Gastroesophageal sphincter (tissue), 4 donors: ENCODE results near the gene ACSS3. TPM values are rescaled to one million over a fixed set of nuclear protein-coding genes. Genes with fewer than 3 reads are reported as not detected.

Source experiments
- ATAC-seq: fragments of 150-250 bp; one replicate; pipeline ENCODE4 v1.9.1; 2016; ENCODE audit warnings: mild to moderate bottlenecking, moderate library complexity
- H3K27ac ChIP-seq, 4 donors: fragments of 200-600 bp; sonication (generic) in 3 of 4; 1 replicate in 3 of 4; 2 replicates in 1 of 4; pipeline ENCODE4 v1.5.1; 2016 to 2019
- H3K27me3 ChIP-seq: fragments of 200-600 bp; sonication (generic); one replicate; pipeline ENCODE4 v1.5.1; 2019
- H3K36me3 ChIP-seq, 2 donors: fragments of 200-600 bp; sonication (generic); one replicate each; pipeline ENCODE4 v1.5.1; 2019; ENCODE audit warnings: control low read depth in 1 of 2
- H3K4me1 ChIP-seq, 3 donors: fragments of 200-600 bp; sonication (generic); 1 replicate in 2 of 3; 2 replicates in 1 of 3; pipeline ENCODE4 v1.5.1; 2016 to 2019; ENCODE audit warnings: control low read depth in 2 of 3
- H3K4me3 ChIP-seq, 2 donors: fragments of 200-600 bp; sonication (generic); one replicate each; pipeline ENCODE4 v1.5.1; 2019; ENCODE audit warnings: mild to moderate bottlenecking in 1 of 2, moderate library complexity in 1 of 2
- H3K9me3 ChIP-seq, 3 donors: fragments of 200-600 bp; sonication (generic); one replicate each; pipeline ENCODE4 v1.5.1; 2017 to 2019; ENCODE audit warnings: control low read depth in 2 of 3
- EP300 ChIP-seq: sonication (generic); formaldehyde crosslinking; IDR thresholded peaks from one replicate; pipeline ENCODE4 v1.6.1; 2017; ENCODE audit warnings: antibody characterized with exemption, mild to moderate bottlenecking
- POLR2A ChIP-seq, 2 donors: fragments of 450-650 bp; IDR thresholded peaks; one replicate each; pipeline ENCODE4 v1.6.1; 2017; ENCODE audit warnings: antibody characterized with exemption in 2 of 2, mild to moderate bottlenecking in 2 of 2, moderate library complexity in 1 of 2
- POLR2AphosphoS5 ChIP-seq: sonication (generic); formaldehyde crosslinking; IDR thresholded peaks from one replicate; pipeline ENCODE4 v1.6.1; 2017; ENCODE audit warnings: antibody characterized with exemption
- WGBS, 2 donors: methylation state at CpG; one replicate each; pipeline ENCODE4 v1.1.5; 2018; ENCODE audit warnings: low coverage in 1 of 2; 5-methylcytosine and 5-hydroxymethylcytosine counted together
- small RNA-seq, 4 donors: library from RNA; depleted of rRNA; stranded (forward); fragments of <200 nt; gene quantifications; one replicate each; pipeline ENCODE3, GENCODE V24; 2016
- total RNA-seq, 4 donors: library from RNA; depleted of rRNA; stranded (reverse); fragments of >200 nt; gene quantifications; one replicate each; pipeline ENCODE4 v1.1.0, GENCODE V29; 2016
- TF ChIP-seq, protein P1 (sequence below), 4 experiments: fragments of 200-600 bp in 2 of 4; fragments of 450-650 bp in 2 of 4; sonication (generic) in 1 of 4; IDR thresholded peaks; one replicate each; pipeline ENCODE4 v1.5.1; 2017 to 2019; ENCODE audit warnings: antibody characterized with exemption in 4 of 4, mild to moderate bottlenecking in 2 of 4, moderate library complexity in 2 of 4

Gene ACSS3
- total RNA-seq, 4 donors from 2014 or later, result 6.8 to 19.0 (median 13.5) TPM

DNA sequence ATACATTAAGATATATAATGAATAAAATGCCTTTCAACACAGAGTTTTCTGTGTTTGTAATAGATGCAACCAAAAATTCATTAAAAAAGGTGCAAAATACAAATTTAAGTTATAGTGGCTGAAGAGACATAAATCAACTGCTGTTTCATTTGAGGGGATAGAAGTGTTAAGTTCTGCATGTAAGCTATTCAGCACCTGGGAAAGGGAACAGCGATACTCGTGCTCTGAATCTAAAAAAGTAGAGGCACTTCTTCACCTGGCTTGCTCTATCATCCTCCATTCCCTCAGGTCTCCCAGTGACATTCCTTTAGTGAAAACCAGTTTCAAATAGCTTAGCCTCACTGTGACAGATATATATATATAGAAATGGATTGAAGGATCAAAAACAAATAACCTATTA is 222.6 kb downstream of the ACSS3 start:
- ATAC-seq, result no peak
- 38 to 45% methylated on average over 2 of the region's 2 CpGs for WGBS, 2 donors
- Histone ChIP-seq H3K9me3 (no peaks in the 10 kb centered on the region), H3K27me3 (no peaks in the 10 kb centered on the region), H3K27ac (no peak overlapping the region), H3K4me1 (no peaks in the 10 kb centered on the region), H3K4me3 (no peak overlapping the region), H3K36me3 (no peaks in the 10 kb centered on the region)
- TF ChIP-seq EP300 (no peak), POLR2A (IDR thresholded peaks at IDR 0.05) (no peak), POLR2AphosphoS5 (no peak)
- TF ChIP-seq, protein P1, sequence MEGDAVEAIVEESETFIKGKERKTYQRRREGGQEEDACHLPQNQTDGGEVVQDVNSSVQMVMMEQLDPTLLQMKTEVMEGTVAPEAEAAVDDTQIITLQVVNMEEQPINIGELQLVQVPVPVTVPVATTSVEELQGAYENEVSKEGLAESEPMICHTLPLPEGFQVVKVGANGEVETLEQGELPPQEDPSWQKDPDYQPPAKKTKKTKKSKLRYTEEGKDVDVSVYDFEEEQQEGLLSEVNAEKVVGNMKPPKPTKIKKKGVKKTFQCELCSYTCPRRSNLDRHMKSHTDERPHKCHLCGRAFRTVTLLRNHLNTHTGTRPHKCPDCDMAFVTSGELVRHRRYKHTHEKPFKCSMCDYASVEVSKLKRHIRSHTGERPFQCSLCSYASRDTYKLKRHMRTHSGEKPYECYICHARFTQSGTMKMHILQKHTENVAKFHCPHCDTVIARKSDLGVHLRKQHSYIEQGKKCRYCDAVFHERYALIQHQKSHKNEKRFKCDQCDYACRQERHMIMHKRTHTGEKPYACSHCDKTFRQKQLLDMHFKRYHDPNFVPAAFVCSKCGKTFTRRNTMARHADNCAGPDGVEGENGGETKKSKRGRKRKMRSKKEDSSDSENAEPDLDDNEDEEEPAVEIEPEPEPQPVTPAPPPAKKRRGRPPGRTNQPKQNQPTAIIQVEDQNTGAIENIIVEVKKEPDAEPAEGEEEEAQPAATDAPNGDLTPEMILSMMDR (IDR thresholded peaks at IDR 0.05), result no peak

GRCh38 chr12:81303935-81304334 is 226.1 kb downstream of the ACSS3 start:
- Histone ChIP-seq H3K4me1 (no peaks in the 10 kb centered on the region), H3K36me3 (no peaks in the 10 kb centered on the region), H3K9me3 (no peaks in the 10 kb centered on the region), H3K4me3 (no peak overlapping the region), H3K27me3 (no peaks in the 10 kb centered on the region), H3K27ac (no peak overlapping the region)
- TF ChIP-seq POLR2A (IDR thresholded peaks at IDR 0.05), result no peak
- TF ChIP-seq EP300, result no peak
- TF ChIP-seq, protein P1 (IDR thresholded peaks at IDR 0.05), result no peak
- no peak for TF ChIP-seq POLR2AphosphoS5
- WGBS, 2 donors, result 86 to 92% methylated on average over 2 to 3 of the region's 3 CpGs
- ATAC-seq, result no peak

Small RNA genes lying within 50 kb of the gene (small RNA-seq; reads per million reads assigned to genes)
- 0 reads per million in 4 donors for gene MIR4699

Other genes with a start within 250 kb of the ACSS3 start
- 10 to 100 TPM in 2 of 4 donors, 1 to 10 TPM in 2; 6.6 to 50.6 (median 11.9) TPM for gene LIN7A, start 140.1 kb upstream of the ACSS3 start, total RNA-seq